GM18951 (cell line): Measurements from ENCODE around the gene DAPK2.

ENCODE experiments used
- POLR2A ChIP-seq: IDR thresholded peaks from 4 replicates; pipeline ENCODE4 v1.6.1; 2011; ENCODE audit warnings: mild to moderate bottlenecking; ENCODE audit not compliant: insufficient read length, insufficient read depth; ENCODE audit errors: extremely low read depth
- in situ Hi-C: fragments of 300-500 bp; cut with MboI; formaldehyde crosslinking; loops from one replicate; pipeline ENCODE4 v1.12.0; 2022; ENCODE audit warnings: low sequenced_read_pairs, mixed read lengths, inconsistent platforms; ENCODE audit not compliant: unreplicated experiment

Gene DAPK2

GRCh38 chr15:63918317-63918672 lies 128.0 kb downstream of the DAPK2 start:
- TF ChIP-seq POLR2A, result no peak
- in situ Hi-C loops, result no loop called here

DNA sequence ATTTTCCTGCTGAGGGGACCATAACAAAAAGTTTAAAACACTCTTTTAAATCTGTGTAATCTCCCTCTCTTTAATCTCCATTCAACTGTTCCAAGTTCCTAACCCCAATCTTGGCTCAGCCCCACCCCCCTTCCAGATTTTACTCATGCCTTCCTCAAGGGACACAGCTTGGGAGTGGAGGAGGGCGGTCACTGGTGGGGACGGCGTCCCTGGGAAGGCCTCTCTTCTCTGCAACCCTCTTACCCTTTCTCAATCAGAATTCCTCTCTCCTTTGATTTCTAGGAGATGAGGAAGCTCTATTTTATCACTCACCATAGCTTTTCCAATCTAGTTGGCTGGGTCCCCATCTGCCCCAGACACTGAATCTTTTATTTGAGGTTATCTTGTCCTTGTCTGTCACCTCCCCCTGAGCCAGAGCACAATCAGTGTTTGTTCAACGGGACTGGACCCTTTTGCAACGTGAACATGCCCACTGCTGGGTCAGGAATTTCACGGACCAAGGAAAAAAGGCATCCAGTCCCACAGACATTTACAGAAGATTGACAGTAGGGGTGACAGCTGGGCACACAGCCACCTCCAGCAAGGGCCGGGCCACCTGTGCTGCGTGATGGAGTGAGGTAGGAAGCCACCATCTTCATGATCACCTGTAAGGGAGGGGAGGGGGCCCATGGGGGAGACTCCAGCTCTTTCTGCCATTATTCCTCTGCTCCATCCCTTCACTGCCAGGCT lies 128.5 kb downstream of the DAPK2 start:
- in situ Hi-C loops, result no loop called here
- no peak for TF ChIP-seq POLR2A

- no peak for TF ChIP-seq POLR2A
Observed at GRCh38 chr15:63915873-63916771, 130.2 kb downstream of the DAPK2 start.

GRCh38 chr15:63915209-63915872 lies 130.9 kb downstream of the DAPK2 start:
- no peak for TF ChIP-seq POLR2A
- in situ Hi-C loops, result no loop called here

More at GRCh38 chr15:63915873-63916771, 130.2 kb downstream of the DAPK2 start:
- in situ Hi-C loops, result no loop called here

GRCh38 chr15:63913786-63914315 lies 132.4 kb downstream of the DAPK2 start:
- in situ Hi-C loops, result no loop called here
- no peak for TF ChIP-seq POLR2A

DNA sequence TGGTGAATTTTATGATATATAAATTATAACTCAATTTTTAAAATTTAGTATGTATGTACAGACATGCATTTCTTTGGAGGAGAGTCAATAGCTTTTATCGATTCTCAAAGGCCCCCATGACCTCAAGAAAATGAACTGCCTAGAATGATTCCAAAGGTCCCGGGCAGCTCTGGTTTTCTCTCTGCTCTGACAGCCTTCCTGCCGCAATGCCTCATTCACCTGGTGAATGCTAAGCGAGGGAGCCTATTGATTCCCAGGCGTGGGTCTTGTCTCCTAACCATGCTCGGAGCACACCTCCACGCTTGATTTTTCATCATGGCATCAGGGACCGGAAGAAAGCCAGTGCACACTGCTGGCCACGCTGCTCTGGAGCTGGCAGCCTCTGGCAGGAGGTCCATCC lies 132.9 kb downstream of the DAPK2 start:
- no peak for TF ChIP-seq POLR2A
- in situ Hi-C loops, result no loop called here

DNA sequence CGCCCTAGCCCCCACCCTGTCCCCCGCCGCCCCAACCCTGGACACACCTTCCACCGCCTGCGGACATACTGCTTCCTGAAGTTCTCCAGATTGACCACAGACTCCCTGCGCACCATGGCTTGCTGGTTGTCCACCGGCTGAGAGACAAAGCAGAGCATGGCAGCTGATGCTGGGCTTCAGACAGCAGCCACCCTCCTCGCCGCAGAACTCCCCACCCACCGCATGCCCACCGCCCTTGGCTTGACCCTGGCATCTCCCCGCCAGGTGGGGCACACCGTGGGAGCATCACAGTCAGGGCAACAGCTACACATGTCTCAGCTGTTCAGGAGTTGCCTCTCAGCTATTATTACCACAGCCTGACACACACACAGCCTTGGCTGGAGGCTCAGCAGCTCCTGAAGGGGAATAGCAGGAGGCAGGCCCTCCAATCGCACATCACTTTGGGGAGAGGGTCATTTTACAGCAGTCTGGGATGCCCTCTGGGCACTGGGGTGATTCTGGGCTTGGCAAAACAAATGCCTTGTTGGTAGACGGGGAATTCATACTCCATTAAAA lies 134.1 kb downstream of the DAPK2 start:
- TF ChIP-seq POLR2A, result no peak
- in situ Hi-C loops, result no loop called here

DNA sequence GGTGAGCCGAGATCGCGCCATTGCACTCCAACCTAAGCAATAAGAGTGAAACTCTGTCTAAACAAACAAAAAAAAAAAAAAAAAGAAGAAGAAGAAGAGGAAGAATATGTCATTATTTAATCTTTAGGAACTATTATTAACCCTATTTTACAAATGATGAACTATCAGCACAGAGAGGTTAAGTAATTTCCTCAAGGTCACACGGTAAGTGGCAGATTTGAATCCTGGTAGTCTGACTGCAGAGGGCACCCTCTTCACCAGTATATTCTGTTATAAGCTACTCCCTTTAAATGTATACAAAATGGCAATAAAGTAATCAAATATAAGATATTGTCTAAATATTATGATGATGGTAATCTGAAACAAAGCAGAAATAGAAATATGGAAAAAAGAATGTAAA lies 135.1 kb downstream of the DAPK2 start:
- in situ Hi-C loops, result no loop called here
- TF ChIP-seq POLR2A, result no peak

- in situ Hi-C loops, result no loop called here
- no peak for TF ChIP-seq POLR2A
Observed at GRCh38 chr15:63909819-63910437, 136.4 kb downstream of the DAPK2 start.

- TF ChIP-seq POLR2A, result no peak
- in situ Hi-C loops, result no loop called here
Observed at GRCh38 chr15:63908991-63909390, 137.3 kb downstream of the DAPK2 start.

- TF ChIP-seq POLR2A, result no peak
- in situ Hi-C loops, result no loop called here
Observed at GRCh38 chr15:63908281-63908680, 138.0 kb downstream of the DAPK2 start.

DNA sequence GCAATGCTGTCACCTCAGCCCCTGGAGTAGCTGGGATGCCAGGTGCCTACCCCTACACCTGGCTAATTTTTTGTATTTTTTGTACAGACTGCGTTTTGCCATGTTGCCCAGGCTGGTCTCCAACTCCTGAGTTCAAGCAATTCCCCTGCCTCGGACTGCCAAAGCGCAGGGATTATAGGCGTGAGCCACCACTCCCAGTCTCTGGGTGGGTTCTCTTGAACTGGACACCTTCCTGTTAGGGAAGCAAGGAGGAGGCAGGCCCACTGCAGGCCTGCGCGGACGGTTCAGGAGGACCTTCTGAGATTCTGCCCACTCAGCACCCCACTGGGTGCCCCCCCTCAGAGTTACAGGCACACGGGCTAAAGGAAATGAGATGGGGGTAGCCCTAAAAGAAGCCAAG lies 138.8 kb downstream of the DAPK2 start:
- TF ChIP-seq POLR2A, result no peak
- in situ Hi-C loops, result no loop called here

DNA sequence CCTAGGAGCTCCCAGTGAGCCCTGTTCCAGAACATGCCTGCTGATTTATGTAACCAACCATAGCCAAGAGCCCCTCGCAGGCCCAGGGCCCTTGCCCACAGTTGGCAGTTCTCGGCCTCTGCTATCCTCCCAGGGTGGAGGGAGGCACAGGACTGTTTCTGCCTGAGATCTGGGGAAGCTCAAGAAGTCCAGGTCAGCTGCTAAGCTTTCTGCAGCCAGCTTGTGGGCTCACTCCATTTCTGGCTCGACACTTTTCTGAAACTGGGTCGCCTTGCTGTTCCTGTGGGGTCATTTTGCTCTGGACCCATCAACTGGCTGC lies 140.1 kb downstream of the DAPK2 start:
- in situ Hi-C loops, result no loop called here
- TF ChIP-seq POLR2A, result no peak
